ENCODE measurements around the gene WDR90.

The WDR90 gene

DNA sequence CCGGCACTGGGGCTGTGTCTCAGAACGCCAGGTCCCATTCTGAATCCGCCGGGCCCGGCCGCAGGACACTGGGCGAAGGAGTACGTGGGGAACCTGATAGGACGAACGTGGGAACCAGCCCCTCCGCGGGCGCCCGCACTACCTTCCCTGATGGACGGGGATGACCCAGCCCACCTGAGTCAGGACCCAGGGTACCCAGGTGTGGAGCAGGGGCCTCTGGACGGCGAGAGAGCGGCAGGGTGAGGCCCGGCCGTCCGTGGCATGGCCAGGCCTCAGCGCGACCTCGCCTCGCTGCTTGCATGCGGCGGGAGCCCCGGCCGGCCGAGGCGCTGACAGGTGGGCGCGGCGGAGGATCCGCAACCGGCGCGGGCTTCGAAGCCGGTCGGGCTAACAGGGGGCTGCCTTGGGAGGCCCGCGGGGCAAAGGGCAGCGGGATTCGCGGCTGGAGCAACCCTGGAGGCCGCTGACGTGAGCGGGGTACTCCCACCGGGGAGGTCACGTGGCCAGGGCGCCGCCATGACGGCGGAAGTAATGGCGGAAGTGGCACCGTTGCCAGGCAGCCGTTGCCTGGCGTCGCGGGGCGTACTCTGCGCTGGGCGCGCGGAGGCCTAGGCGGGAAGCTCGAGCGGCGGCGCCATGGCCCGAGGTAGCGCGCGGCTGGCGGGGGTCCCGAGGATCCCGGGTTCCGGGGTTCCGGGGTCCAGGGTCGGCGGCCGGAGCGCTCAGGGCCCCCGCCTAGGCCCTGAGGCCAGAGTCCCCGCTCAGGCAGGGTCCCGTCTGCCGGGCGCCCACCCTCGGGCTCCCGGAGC, at the start of gene WDR90:
Gene WDR90 (plus strand): TSS at position 585 of the 809 bp plus-strand sequence. CDS start 52 bp downstream, at position 637.
- DNase-seq (ENCODE audit: low read depth), result peak; percentile 77

DNA sequence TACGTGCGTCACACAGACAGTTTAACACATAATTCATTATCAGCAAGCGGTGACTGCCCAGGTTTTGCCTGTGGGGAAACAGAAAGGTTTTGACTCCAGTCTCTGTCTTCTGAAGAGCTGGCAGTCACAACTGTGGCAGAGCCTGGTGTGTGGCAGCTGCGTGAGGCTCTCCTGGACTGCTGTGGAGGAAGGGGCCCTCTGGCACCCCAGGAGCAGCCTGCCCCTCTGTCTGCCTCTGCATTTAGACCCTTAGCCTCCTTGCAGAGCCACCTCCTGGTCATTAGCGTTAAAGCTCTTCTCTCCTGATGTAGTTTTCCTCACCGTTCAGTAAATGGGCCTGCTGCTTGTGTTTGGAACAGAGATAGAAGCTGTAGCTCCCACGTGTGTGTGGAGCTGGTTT, 48.4 kb upstream of the WDR90 start:
- no peak for DNase-seq (ENCODE audit: low read depth)

GRCh38 chr16:603933-604332, 45.2 kb upstream of the WDR90 start:
- DNase-seq (ENCODE audit: low read depth), result no peak

GRCh38 chr16:606656-607307, 42.4 kb upstream of the WDR90 start:
- no peak for DNase-seq (ENCODE audit: low read depth)

- no peak for DNase-seq (ENCODE audit: low read depth)
Observed at GRCh38 chr16:608019-608418, 41.1 kb upstream of the WDR90 start.

- DNase-seq (ENCODE audit: low read depth), result no peak
Observed at GRCh38 chr16:609316-609715, 39.8 kb upstream of the WDR90 start.

- no peak for DNase-seq (ENCODE audit: low read depth)
Observed at GRCh38 chr16:609984-610383, 39.2 kb upstream of the WDR90 start.

GRCh38 chr16:610513-611381, 38.4 kb upstream of the WDR90 start:
- DNase-seq (ENCODE audit: low read depth), result no peak

- DNase-seq (ENCODE audit: low read depth), result no peak
Observed at GRCh38 chr16:615122-615521, 34.0 kb upstream of the WDR90 start.

DNA sequence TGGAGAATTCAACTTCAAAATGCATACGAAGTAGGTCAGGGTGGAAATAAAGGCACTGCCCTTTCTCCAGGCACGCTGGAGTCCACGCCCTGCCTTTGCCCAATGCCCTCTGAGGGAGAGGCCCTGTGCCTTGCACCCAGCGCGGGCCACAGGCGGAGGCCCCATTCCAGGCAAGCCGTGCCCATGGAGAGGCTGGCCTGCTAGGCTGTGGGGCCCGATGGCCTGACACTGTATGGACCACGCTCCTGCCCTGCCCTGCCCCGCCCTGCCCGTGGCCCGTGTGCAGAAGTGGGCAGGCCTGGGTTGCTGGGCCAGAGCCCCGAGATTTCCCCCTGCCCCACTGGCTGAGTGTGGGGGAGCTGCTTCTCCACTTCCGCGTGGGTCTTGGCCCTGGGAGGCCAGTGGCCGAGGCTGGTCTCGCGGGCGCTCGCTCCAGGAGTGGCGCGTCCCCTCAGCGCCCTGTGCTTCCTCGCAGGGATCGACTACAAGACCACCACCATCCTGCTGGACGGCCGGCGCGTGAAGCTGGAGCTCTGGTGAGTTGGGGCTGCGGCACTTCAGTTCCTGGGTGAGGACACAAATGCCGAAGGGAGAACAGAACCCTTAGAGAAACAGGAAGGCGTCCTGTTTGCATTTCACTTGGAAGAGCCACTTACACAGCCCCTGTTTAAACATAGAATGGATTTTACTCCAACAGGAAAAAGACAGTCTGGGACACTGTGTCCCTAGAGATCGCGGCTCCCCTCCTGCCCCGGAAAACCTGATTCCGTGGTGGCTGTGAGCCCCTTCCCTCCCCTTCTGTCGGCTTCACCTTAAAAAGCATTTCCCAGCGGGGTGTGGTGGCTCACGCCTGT, 32.2 kb upstream of the WDR90 start:
- DNase-seq (ENCODE audit: low read depth), result no peak

DNA sequence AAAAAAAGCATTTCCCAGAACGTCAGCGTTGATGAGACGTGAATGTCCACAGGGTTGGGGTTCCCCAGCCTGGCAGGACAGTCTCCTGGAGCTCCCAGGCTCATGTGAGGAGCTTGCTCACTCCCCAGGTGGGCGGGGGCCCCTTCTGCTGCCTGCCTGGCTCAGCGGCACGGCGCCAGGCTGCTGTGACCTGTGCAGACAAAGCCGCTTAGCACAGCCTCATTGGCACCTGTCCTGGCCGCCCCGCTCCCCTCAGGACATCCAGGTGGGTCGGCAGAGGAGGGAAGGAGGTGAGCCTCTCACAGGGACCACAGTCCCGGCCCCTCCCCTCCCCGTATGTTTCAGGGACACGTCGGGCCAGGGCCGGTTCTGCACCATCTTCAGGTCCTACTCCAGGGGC, 31.3 kb upstream of the WDR90 start:
- DNase-seq (ENCODE audit: low read depth), result no peak

DNA sequence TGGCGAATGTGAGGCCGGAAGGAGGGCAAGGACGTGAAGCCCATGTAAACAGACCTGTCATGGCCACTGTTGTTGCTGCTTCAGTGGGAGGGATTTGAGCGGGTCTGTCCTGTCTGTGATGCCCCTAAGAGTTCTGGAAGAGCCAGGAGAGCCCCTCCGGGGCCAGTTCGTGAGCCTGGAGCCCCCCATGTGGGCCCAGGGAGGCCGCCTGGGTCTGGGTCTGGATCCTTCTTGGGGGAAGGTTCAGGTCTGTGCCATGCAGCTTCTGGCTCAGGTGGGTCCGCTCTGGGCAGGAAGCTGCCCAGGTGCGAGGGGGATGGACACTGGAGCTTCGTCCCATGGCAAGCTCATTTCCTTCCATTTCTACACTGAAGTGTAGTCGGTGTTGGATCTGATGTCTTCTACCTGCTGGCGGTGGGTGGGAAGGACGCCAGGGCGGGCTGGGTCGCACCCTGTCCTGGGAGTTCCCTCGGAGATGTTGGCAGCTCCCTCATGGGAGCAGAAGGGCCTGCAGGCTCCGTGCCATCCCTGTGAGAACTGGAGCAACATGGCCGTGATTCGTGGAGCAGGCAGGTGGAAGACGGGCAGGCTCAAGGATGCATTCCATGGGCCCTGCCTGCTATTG, 29.6 kb upstream of the WDR90 start:
- DNase-seq (ENCODE audit: low read depth), result no peak

- no peak for DNase-seq (ENCODE audit: low read depth)
Observed at GRCh38 chr16:620700-621525, 28.3 kb upstream of the WDR90 start.

- DNase-seq (ENCODE audit: low read depth), result no peak
Observed at GRCh38 chr16:621526-622105, 27.5 kb upstream of the WDR90 start.

DNA sequence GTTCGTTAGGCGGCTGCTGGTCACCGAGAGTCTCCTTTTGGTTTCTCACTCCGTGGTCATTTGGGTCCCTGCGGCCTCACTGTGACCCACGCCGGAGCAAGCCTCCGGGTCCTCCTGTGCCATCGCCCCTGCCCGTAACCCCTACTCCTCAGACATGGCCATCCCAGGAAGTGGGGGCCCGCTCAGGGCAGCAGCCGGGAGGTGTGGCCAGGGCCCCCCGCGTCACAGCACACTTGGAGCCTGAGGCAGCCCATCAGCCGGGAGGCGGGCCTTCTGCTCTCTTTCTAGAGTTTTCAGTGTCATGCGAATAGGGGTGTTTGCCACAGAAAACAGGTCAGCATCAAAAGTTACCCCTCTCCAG, 26.3 kb upstream of the WDR90 start:
- DNase-seq (ENCODE audit: low read depth), result no peak

DNA sequence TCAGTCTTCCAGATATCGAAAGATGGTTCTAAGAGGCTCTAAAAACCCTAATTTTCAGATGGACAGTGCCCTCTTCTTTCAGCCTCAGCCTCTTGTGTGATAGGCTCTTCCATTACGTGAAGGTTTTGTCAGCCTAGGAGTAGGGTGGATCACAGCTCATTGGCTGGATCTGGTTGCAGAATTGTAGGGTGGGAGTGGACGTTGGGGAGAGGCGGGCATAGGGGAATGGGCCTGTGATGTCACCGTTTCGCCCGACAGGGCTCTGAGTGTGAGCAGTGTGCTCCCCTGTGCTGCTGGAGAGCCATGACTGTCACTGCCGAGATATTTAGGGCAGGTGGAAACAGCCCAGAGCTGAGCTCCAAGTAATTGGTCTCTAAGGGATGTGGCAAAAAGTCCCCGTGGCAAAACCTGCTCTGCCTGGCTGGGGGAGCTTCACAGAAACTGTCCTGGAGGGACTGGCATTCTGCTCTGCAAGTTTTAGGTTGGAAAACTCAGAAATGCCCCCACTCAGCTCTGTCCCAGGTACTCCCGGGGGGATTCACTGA, 24.6 kb upstream of the WDR90 start:
- DNase-seq (ENCODE audit: low read depth), result no peak

- DNase-seq (ENCODE audit: low read depth), result no peak
Observed at GRCh38 chr16:625117-625976, 23.8 kb upstream of the WDR90 start.

DNA sequence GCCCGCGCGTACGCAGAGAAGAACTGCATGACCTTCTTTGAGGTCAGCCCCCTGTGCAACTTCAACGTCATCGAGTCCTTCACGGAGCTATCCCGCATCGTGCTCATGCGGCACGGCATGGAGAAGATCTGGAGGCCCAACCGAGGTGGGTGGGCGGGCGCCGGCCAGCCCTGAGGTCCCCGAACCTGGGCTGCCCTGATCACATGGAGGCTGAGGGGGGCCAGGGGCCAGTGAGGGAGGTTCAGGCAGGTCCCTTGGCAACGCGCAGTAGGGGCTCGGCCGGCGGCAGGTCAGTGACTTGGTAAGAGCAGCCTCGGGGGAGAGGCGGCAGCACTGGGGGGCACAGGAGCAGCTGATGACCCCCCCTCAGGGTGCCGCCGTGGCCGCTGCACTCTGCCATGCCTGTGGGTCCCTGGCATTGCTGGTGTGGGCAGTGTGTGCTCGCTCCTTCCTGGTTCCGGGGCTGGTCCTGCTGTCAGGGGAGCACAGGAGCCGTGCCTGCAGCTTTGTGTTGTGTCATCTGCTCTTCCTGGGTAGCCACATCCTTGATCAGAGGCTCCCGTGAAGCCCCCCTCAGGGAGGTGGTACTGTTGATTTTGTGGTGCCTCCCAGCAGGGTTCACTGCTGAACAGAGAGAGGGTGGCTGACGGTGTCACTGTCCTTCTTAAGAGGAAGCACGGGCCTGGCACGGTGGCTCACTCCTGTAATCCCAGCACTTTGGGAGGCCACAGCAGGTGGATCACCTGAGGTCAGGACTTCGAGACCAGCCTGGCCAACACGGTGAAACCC, 23.0 kb upstream of the WDR90 start:
- DNase-seq (ENCODE audit: low read depth), result no peak
